K562 (cell line): ENCODE results near the gene JDP2. TPM values are rescaled to one million over a fixed set of nuclear protein-coding genes. Genes with fewer than 3 reads are reported as not detected.

Experiments used
- ATAC-seq: fragments of 200-7000 bp; cut with Tn5 transposase; 3 replicates; pipeline ENCODE4 v1.9.1; 2020; ENCODE audit warnings: moderate library complexity
- BruUV-seq: library from RNA; stranded (reverse); fragments of 400-500 nt; replicated peaks from 2 replicates; lab custom pipeline; 2021; lab: Mats Ljungman, UMichigan
- CTCF ChIA-PET: fragments of 300-600 bp; formaldehyde crosslinking; extraction: SDS; loops from one replicate; lab custom pipeline; 2021; ENCODE audit warnings: low intra/inter-chr PET ratio; lab: Yijun Ruan, JAX
- POLR2A ChIA-PET: fragments of 300-600, 350-650 bp; sonication (Branson Sonifier 250); formaldehyde crosslinking; extraction: SDS; loops from one replicate; lab custom pipeline; 2021; ENCODE audit warnings: antibody characterized with exemption, inconsistent platforms; lab: Yijun Ruan, JAX
- DNase-seq, 4 experiments: peaks; one replicate each; pipeline versions ENCODE4 v3.0.0 to v3.0.0-alpha.2; 2011 to 2018; ENCODE audit warnings: low spot score in 3 of 4, mixed read lengths in 3 of 4; ENCODE audit errors: extremely low read depth in 1 of 4
- FAIRE-seq: peaks from 2 replicates; lab custom pipeline; 2011; peaks lifted over from hg19 to GRCh38; lab: Jason Lieb, UNC
- H2AFZ ChIP-seq: 2 replicates; pipeline ENCODE4 v1.6.0; 2011; ENCODE audit warnings: low read depth, low read length, control low read depth, inconsistent platforms
- H3K27ac ChIP-seq: fragments of 200-600 bp; 3 replicates; pipeline ENCODE4 v1.8.0; 2011; ENCODE audit warnings: low read depth, mild to moderate bottlenecking, control low read depth, inconsistent platforms, low read length, moderate library complexity, mixed read lengths; ENCODE audit errors: extremely low read depth
- H3K27me3 ChIP-seq, 2 experiments: fragments of 300-600 bp in 1 of 2; 2 replicates in 1 of 2; 3 replicates in 1 of 2; pipeline versions ENCODE4 v1.6.0 to v1.8.0; 2011; ENCODE audit warnings: inconsistent platforms in 2 of 2, low read length in 2 of 2, mild to moderate bottlenecking in 1 of 2, mixed read lengths in 1 of 2, moderate library complexity in 1 of 2; ENCODE audit not compliant: control insufficient read depth in 2 of 2, insufficient read depth in 2 of 2
- H3K36me3 ChIP-seq: fragments of 300-600 bp; 3 replicates; pipeline ENCODE4 v1.8.0; 2011; ENCODE audit warnings: mild to moderate bottlenecking, low read length, inconsistent platforms; ENCODE audit not compliant: control insufficient read depth, insufficient read depth
- H3K4me1 ChIP-seq, 2 experiments: fragments of 200-600 bp in 1 of 2; replicated peaks in 1 of 2; 2 replicates in 1 of 2; 3 replicates in 1 of 2; pipeline versions ENCODE4 v1.5.1 to v1.8.0; 2011; ENCODE audit warnings: inconsistent platforms in 2 of 2, low read length in 2 of 2, mild to moderate bottlenecking in 1 of 2, mixed read lengths in 1 of 2, moderate library complexity in 1 of 2; ENCODE audit not compliant: control insufficient read depth in 2 of 2, insufficient read depth in 2 of 2
- H3K4me2 ChIP-seq: 2 replicates; pipeline ENCODE4 v1.6.1; 2011; ENCODE audit warnings: low read length, control low read depth, inconsistent platforms, mixed read lengths; ENCODE audit not compliant: insufficient read depth
- H3K4me3 ChIP-seq: fragments of 200-600 bp; sonication (generic), shearing (Covaris generic); 2 replicates; pipeline ENCODE4 v1.5.1; 2016; ENCODE audit warnings: control low read depth, inconsistent platforms
- H3K79me2 ChIP-seq: fragments of 200-600 bp; 3 replicates; pipeline ENCODE4 v1.8.0; 2011; ENCODE audit warnings: low read length, inconsistent platforms; ENCODE audit not compliant: control insufficient read depth, insufficient read depth
- H3K9ac ChIP-seq, 2 experiments: 2 replicates each; pipeline versions ENCODE4 v1.6.0 to v1.6.1; 2011; ENCODE audit warnings: low read depth in 2 of 2, low read length in 2 of 2, control low read depth in 1 of 2, inconsistent platforms in 1 of 2, mild to moderate bottlenecking in 1 of 2, mixed read lengths in 1 of 2; ENCODE audit not compliant: insufficient read depth in 1 of 2
- H3K9me1 ChIP-seq: one replicate; pipeline ENCODE4 v1.6.0; 2011; ENCODE audit warnings: inconsistent platforms, mild to moderate bottlenecking, low read length, moderate library complexity; ENCODE audit not compliant: control insufficient read depth, insufficient read depth
- H3K9me3 ChIP-seq: replicated peaks from 2 replicates; pipeline ENCODE4 v1.5.1; 2011; ENCODE audit warnings: low read depth, low read length, inconsistent platforms; ENCODE audit not compliant: control insufficient read depth, insufficient read depth
- H4K20me1 ChIP-seq: replicated peaks from 2 replicates; pipeline ENCODE4 v1.6.1; 2011; ENCODE audit warnings: low read length, inconsistent platforms, mixed read lengths; ENCODE audit not compliant: control insufficient read depth, insufficient read depth
- ARID2 ChIP-seq: fragments of 450-650 bp; IDR thresholded peaks from 2 replicates; pipeline ENCODE4 v1.6.1; 2017; ENCODE audit warnings: antibody characterized with exemption, mild to moderate bottlenecking
- BDP1 ChIP-seq: IDR thresholded peaks from 3 replicates; pipeline ENCODE4 v1.6.1; 2011; ENCODE audit not compliant: insufficient read length, insufficient read depth
- CCNT2 ChIP-seq: IDR thresholded peaks from 2 replicates; pipeline ENCODE4 v1.6.1; 2011; ENCODE audit warnings: borderline replicate concordance, low read depth, mild to moderate bottlenecking, moderate library complexity, mixed read lengths, low read length; ENCODE audit not compliant: insufficient read length; ENCODE audit errors: extremely low read depth
- ELF4 ChIP-seq: fragments of 450-650 bp; formaldehyde crosslinking; IDR thresholded peaks from 2 replicates; pipeline ENCODE4 v1.4.0; 2022; ENCODE audit warnings: missing genetic modification characterization
- PURB ChIP-seq: sonication (generic); formaldehyde crosslinking; IDR thresholded peaks from 2 replicates; pipeline ENCODE4 v1.9.0; 2021; ENCODE audit warnings: low read depth, mild to moderate bottlenecking, missing genetic modification reagents
- SIX5 ChIP-seq, 2 experiments: IDR thresholded peaks; 2 replicates each; pipeline ENCODE4 v1.6.1; 2011; ENCODE audit warnings: low read length in 2 of 2, borderline replicate concordance in 1 of 2, low read depth in 1 of 2, mild to moderate bottlenecking in 1 of 2, moderate library complexity in 1 of 2; ENCODE audit not compliant: insufficient read depth in 1 of 2
- ZEB2 ChIP-seq: fragments of 450-650 bp; IDR thresholded peaks from 2 replicates; pipeline ENCODE4 v1.6.1; 2016
- ZFP30 ChIP-seq: fragments of 250-450 bp; sonication (Bioruptor Pico); IDR thresholded peaks from 2 replicates; pipeline ENCODE4 v1.8.0; 2022; ENCODE audit warnings: moderate library complexity, mild to moderate bottlenecking, inconsistent platforms, borderline replicate concordance
- WGBS: fragments of 100-300 bp; shearing (Covaris generic); methylation state at CpG from one replicate; pipeline ENCODE4 v1.1.6; 2016; ENCODE audit warnings: low coverage, mixed read lengths; ENCODE audit not compliant: insufficient coverage; ENCODE audit errors: missing lambda C conversion rate; 5-methylcytosine and 5-hydroxymethylcytosine counted together
- in situ Hi-C: fragments of 300-500 bp; cut with MboI; formaldehyde crosslinking; loops from 4 replicates; pipeline ENCODE4 v1.15.0; 2018; ENCODE audit warnings: inconsistent platforms, mixed read lengths
- intact Hi-C: fragments of 100-400 bp; cut with micrococcal nuclease; formaldehyde crosslinking; loops from 2 replicates; pipeline ENCODE4 v1.14.2; 2022
- polyA plus RNA-seq, 8 experiments: library from polyadenylated mRNA; depleted of rRNA in 4 of 8; stranded (reverse) in 5 of 8; unstranded in 3 of 8; fragments of >200 nt; fragmentation: Nextera tagmentation in 2 of 8; fragmentation: Illumina TruSeq in 1 of 8; extraction: Ambion mirVana in 2 of 8; extraction: Trizol in 1 of 8; gene quantifications; 2 replicates each; pipeline versions ENCODE4 v1.2.1 to v1.2.3, GENCODE V29; 2011 to 2014; ENCODE audit warnings: inconsistent platforms in 1 of 8, missing spikeins in 1 of 8
- total RNA-seq, 7 experiments: library from RNA; depleted of rRNA in 6 of 7; stranded (reverse); fragments of >200 nt in 6 of 7; fragmentation: Illumina TruSeq in 2 of 7; extraction: Trizol in 2 of 7; gene quantifications; 2 replicates each; pipeline versions ENCODE4 v1.2.1 to v1.2.3, GENCODE V29; 2011 to 2021; ENCODE audit warnings: low replicate concordance in 1 of 7
- TF ChIP-seq, protein P1 (sequence below): sonication (generic); formaldehyde crosslinking; IDR thresholded peaks from 2 replicates; pipeline ENCODE4 v1.8.1; 2022; ENCODE audit warnings: missing genetic modification reagents
- TF ChIP-seq, protein P2 (sequence below): sonication (generic); formaldehyde crosslinking; IDR thresholded peaks from 2 replicates; pipeline ENCODE4 v1.8.1; 2023; ENCODE audit warnings: mild to moderate bottlenecking, missing genetic modification reagents
- TF ChIP-seq, protein P3 (sequence below): fragments of 250-450 bp; sonication (Bioruptor Pico); IDR thresholded peaks from 2 replicates; pipeline ENCODE4 v1.8.0; 2022; ENCODE audit warnings: moderate library complexity, mild to moderate bottlenecking, inconsistent platforms
- TF ChIP-seq, protein P4 (sequence below): fragments of 200-400 bp; formaldehyde crosslinking; IDR thresholded peaks from 2 replicates; pipeline ENCODE4 v1.6.1; 2017; ENCODE audit warnings: mild to moderate bottlenecking, low read depth, low read length, moderate library complexity
- TF ChIP-seq, protein P5 (sequence below): fragments of 200-800 bp; sonication (Bioruptor generic); IDR thresholded peaks from 2 replicates; pipeline ENCODE4 v1.6.1; 2017; ENCODE audit warnings: missing genetic modification characterization, missing compliant biosample characterization

Gene JDP2
- total and polyA plus RNA-seq, 9 of the 15 experiments (the other 6 are each of a cell fraction or from before 2014, with no cell fraction given), result 0.27 to 13.8 (median 3.1) TPM

DNA sequence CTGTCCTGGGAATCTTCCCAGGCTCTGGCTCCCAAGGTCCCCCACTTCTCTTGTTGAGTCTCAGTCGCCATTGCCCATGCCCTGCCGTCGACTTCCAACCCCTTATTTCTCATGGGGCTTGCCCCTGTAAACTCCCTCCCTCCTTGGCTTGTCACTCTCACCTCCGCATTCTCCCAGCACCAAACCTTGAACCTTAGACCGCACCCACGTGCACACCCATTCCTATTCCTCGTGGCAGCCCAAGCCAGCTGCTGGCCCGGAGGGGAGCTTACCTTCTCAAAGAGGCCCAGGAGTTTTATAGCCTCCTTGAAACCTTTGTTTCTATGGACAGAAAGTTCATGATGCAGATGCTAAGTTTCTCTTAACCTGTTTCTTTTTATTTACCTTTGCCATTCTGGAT lies 4.6 kb downstream of the JDP2 start:
- no peaks in the 10 kb centered on the region for H3K9me3 ChIP-seq
- FAIRE-seq, result no peak
- no TSS peak for BruUV-seq
- no peaks in the 10 kb centered on the region for H3K27me3 ChIP-seq
- H3K4me1 ChIP-seq, result peaks cover 0 to 11% of the 10 kb centered on the region in 2 experiments; a peak in 3 of 5 replicates
- in situ Hi-C loops, result no loop called here
- no peak overlapping the region for H3K27ac ChIP-seq
- H3K4me3 ChIP-seq, result no peak overlapping the region
- no peak for DNase-seq
- POLR2A ChIA-PET, result interaction anchor here (0.5 kb wide), 1 partner anchor 477 kb away, joined by 3 read pairs; the partner anchor contains the start of gene PGF
- H3K9ac ChIP-seq, result no peak overlapping the region
- CTCF ChIA-PET, result no interaction called here
- no peak for ATAC-seq
- peaks cover 5% of the 10 kb centered on the region; the same call in 1 of the 2 replicates for H4K20me1 ChIP-seq
- intact Hi-C loops, result no loop called here
- H2AFZ ChIP-seq, result no peak overlapping the region
- H3K9me1 ChIP-seq, result no peaks in the 10 kb centered on the region
- no peaks in the 10 kb centered on the region for H3K36me3 ChIP-seq
- H3K79me2 ChIP-seq, result no peaks in the 10 kb centered on the region
- no peak overlapping the region for H3K4me2 ChIP-seq
- 64% methylated on average over 8 of the region's 8 CpGs for WGBS
- no peak for TF ChIP-seq ARID2
- no peak for TF ChIP-seq ELF4
- TF ChIP-seq, protein P1, sequence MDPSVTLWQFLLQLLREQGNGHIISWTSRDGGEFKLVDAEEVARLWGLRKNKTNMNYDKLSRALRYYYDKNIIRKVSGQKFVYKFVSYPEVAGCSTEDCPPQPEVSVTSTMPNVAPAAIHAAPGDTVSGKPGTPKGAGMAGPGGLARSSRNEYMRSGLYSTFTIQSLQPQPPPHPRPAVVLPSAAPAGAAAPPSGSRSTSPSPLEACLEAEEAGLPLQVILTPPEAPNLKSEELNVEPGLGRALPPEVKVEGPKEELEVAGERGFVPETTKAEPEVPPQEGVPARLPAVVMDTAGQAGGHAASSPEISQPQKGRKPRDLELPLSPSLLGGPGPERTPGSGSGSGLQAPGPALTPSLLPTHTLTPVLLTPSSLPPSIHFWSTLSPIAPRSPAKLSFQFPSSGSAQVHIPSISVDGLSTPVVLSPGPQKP (CRISPR knock-in tag), result no peak
- no peak for TF ChIP-seq BDP1
- TF ChIP-seq, protein P2, sequence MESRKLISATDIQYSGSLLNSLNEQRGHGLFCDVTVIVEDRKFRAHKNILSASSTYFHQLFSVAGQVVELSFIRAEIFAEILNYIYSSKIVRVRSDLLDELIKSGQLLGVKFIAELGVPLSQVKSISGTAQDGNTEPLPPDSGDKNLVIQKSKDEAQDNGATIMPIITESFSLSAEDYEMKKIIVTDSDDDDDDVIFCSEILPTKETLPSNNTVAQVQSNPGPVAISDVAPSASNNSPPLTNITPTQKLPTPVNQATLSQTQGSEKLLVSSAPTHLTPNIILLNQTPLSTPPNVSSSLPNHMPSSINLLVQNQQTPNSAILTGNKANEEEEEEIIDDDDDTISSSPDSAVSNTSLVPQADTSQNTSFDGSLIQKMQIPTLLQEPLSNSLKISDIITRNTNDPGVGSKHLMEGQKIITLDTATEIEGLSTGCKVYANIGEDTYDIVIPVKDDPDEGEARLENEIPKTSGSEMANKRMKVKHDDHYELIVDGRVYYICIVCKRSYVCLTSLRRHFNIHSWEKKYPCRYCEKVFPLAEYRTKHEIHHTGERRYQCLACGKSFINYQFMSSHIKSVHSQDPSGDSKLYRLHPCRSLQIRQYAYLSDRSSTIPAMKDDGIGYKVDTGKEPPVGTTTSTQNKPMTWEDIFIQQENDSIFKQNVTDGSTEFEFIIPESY, result no peak
- no peak for TF ChIP-seq PURB
- TF ChIP-seq, protein P3, sequence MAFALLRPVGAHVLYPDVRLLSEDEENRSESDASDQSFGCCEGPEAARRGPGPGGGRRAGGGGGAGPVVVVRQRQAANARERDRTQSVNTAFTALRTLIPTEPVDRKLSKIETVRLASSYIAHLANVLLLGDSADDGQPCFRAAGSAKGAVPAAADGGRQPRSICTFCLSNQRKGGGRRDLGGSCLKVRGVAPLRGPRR (CRISPR knock-in tag), result no peak
- no peak for TF ChIP-seq ZFP30
- TF ChIP-seq, protein P4, sequence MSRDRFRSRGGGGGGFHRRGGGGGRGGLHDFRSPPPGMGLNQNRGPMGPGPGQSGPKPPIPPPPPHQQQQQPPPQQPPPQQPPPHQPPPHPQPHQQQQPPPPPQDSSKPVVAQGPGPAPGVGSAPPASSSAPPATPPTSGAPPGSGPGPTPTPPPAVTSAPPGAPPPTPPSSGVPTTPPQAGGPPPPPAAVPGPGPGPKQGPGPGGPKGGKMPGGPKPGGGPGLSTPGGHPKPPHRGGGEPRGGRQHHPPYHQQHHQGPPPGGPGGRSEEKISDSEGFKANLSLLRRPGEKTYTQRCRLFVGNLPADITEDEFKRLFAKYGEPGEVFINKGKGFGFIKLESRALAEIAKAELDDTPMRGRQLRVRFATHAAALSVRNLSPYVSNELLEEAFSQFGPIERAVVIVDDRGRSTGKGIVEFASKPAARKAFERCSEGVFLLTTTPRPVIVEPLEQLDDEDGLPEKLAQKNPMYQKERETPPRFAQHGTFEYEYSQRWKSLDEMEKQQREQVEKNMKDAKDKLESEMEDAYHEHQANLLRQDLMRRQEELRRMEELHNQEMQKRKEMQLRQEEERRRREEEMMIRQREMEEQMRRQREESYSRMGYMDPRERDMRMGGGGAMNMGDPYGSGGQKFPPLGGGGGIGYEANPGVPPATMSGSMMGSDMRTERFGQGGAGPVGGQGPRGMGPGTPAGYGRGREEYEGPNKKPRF, result no peak
- TF ChIP-seq, protein P5, sequence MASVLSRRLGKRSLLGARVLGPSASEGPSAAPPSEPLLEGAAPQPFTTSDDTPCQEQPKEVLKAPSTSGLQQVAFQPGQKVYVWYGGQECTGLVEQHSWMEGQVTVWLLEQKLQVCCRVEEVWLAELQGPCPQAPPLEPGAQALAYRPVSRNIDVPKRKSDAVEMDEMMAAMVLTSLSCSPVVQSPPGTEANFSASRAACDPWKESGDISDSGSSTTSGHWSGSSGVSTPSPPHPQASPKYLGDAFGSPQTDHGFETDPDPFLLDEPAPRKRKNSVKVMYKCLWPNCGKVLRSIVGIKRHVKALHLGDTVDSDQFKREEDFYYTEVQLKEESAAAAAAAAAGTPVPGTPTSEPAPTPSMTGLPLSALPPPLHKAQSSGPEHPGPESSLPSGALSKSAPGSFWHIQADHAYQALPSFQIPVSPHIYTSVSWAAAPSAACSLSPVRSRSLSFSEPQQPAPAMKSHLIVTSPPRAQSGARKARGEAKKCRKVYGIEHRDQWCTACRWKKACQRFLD, result no peak
- TF ChIP-seq SIX5 (IDR thresholded peaks at IDR 0.05; ENCODE audit: borderline replicate concordance in 1 of 2, insufficient read depth in 1 of 2, low read depth in 1 of 2, low read length in 2 of 2), result no peak
- TF ChIP-seq ZEB2, result no peak
- no peak for TF ChIP-seq CCNT2
